BLaER1 (cell line): ENCODE results near the gene SPOCK2.
A peak's percentile ranks its signal among the peaks of the same experiment; 100 is the strongest.

Experiments
- H3K27ac ChIP-seq: shearing (Covaris generic); formaldehyde crosslinking; 2 replicates; pipeline ENCODE4 v1.8.1; 2022
- H3K27me3 ChIP-seq: shearing (Covaris generic); formaldehyde crosslinking; 2 replicates; pipeline ENCODE4 v1.8.1; 2022
- H3K36me3 ChIP-seq: shearing (Covaris generic); formaldehyde crosslinking; 2 replicates; pipeline ENCODE4 v1.8.1; 2022
- H3K4me1 ChIP-seq: shearing (Covaris generic); formaldehyde crosslinking; 2 replicates; pipeline ENCODE4 v1.8.1; 2022
- H3K4me2 ChIP-seq: shearing (Covaris generic); formaldehyde crosslinking; 2 replicates; pipeline ENCODE4 v1.8.1; 2022
- H3K4me3 ChIP-seq: shearing (Covaris generic); formaldehyde crosslinking; 2 replicates; pipeline ENCODE4 v1.8.1; 2022
- H3K9ac ChIP-seq: shearing (Covaris generic); formaldehyde crosslinking; 2 replicates; pipeline ENCODE4 v1.8.1; 2022
- H3K9me3 ChIP-seq: shearing (Covaris generic); formaldehyde crosslinking; 2 replicates; pipeline ENCODE4 v1.8.1; 2022
- H4K20me1 ChIP-seq: shearing (Covaris generic); formaldehyde crosslinking; 2 replicates; pipeline ENCODE4 v1.8.1; 2022
- Cebpa-rat ChIP-seq: shearing (Covaris generic); IDR thresholded peaks from 2 replicates; pipeline ENCODE4 v1.8.1; 2022

The SPOCK2 gene

DNA sequence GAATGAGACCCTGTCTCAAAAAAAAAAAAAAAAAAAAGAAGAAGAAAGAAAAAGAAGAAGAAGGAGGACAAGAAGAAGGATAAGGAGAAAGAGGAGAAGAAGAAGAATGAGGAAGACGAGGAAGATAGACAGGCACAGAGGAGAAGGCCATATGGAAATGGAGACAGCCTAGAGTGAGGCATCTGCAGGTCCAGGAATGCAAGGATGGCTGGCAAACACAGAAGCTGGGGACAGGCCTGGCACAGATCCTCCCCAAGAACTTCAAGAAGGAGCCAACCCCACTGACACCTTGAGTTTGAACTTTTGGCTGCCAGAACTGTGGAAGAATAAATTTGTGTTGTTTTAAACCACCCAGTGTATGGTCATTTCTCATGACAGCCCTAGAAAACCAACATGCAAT, 38.9 kb downstream of the SPOCK2 start:
- H4K20me1 ChIP-seq, result no peaks in the 10 kb centered on the region
- H3K9ac ChIP-seq, result no peak overlapping the region
- no peaks in the 10 kb centered on the region for H3K36me3 ChIP-seq
- H3K4me3 ChIP-seq, result no peak overlapping the region
- no peak overlapping the region for H3K4me2 ChIP-seq
- no peaks in the 10 kb centered on the region for H3K9me3 ChIP-seq
- TF ChIP-seq Cebpa-rat, result no peak
- H3K27me3 ChIP-seq, result no peaks in the 10 kb centered on the region
- H3K4me1 ChIP-seq, result peaks cover 23% of the 10 kb centered on the region
- H3K27ac ChIP-seq, result no peak overlapping the region

DNA sequence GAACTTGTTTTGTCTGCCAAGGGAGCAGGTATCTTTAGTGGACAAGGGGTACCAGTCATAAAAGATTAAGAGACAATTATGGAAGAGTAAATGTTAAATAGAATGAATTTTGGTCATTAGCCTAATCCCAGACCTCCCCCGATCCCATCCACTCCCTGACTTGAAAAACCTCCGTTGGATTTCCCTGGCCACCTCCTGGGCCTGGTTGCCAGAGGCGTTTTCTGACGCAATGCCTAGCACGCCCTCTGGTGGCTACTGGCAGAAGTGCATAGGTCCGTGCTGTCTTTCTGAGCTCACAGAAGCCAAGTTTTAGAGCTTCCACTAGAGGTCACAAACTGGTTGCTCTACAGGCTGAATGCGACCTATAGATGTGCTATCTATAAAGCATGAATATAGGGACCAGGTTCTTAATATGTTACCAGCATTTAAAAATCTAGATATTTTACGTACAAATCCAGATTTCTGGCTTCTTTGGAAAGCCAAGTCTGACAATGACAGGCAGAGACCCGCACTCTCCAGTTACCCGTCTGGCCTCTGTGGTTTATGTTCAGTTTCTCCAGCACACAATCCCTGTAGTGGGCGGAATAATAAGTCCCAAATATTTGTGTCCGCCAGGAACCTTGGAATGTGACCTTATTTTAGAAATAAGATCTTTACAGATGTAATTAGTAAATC, 39.8 kb downstream of the SPOCK2 start:
- TF ChIP-seq Cebpa-rat, result peak; percentile 76
- Histone ChIP-seq H4K20me1 (no peaks in the 10 kb centered on the region), H3K27me3 (no peaks in the 10 kb centered on the region), H3K4me2 (no peak overlapping the region), H3K9ac (no peak overlapping the region), H3K27ac (no peak overlapping the region), H3K4me3 (no peak overlapping the region), H3K9me3 (no peaks in the 10 kb centered on the region), H3K36me3 (no peaks in the 10 kb centered on the region), H3K4me1 (peaks cover 32% of the 10 kb centered on the region)

DNA sequence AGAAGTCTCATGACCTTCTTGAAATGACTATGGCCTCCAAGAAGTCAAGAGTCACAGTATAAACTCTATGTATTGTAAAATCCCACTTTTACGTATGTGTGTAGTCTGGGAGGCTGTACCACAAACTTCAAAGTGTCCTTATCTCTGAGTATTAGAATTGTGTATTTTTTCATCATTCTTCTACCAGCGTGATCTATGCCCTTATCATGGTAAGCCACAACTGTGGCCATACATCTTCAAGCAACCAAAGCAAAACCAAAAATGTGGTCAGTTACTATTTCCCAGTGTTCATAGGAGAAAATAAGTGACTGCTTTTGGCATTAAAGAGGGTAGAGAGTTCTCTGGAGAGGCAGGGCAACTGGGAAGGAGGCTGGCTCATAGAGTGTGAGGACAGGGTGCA, 42.8 kb downstream of the SPOCK2 start:
- no peak for TF ChIP-seq Cebpa-rat
- H3K36me3 ChIP-seq, result no peaks in the 10 kb centered on the region
- H3K9me3 ChIP-seq, result no peaks in the 10 kb centered on the region
- H3K27ac ChIP-seq, result no peak overlapping the region
- H3K4me3 ChIP-seq, result no peak overlapping the region
- no peak overlapping the region for H3K9ac ChIP-seq
- peaks cover 39% of the 10 kb centered on the region for H3K4me1 ChIP-seq
- H3K27me3 ChIP-seq, result no peaks in the 10 kb centered on the region
- no peak overlapping the region for H3K4me2 ChIP-seq
- no peaks in the 10 kb centered on the region for H4K20me1 ChIP-seq

DNA sequence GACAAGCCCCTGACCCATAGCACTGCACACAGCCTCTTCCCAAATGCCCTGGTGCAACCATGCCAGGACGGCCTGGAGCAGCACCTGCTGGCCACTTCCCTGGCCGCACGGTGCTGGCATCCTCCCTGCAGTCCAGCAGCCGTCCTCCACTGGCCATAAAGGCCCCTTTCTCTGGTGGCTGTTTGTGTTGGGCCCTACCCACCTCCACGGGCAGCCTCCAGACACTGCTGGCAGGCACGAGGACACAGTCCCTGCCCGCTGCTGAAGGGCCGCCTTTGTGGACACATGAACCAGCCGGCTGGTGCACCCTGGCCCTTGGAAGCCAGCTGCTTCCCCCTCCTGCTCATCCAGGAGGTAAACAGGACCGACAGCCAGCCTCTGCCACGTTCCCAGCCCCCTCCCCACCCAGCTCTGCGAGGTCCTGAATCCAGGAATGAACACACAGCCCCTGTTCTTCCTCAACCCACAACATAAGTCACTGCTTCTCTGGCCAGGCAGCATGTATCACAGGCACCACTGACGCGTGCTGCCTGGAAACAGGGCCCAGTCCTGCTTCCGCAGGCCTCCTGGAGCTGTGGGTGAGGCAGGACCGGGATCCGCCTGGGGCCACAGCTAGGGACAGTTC, 43.8 kb downstream of the SPOCK2 start:
- Histone ChIP-seq H3K4me1 (peaks cover 40% of the 10 kb centered on the region), H4K20me1 (no peaks in the 10 kb centered on the region), H3K27ac (peak overlapping the region; percentile 33), H3K36me3 (no peaks in the 10 kb centered on the region), H3K4me3 (no peak overlapping the region), H3K27me3 (no peaks in the 10 kb centered on the region), H3K9me3 (no peaks in the 10 kb centered on the region), H3K9ac (no peak overlapping the region), H3K4me2 (peak overlapping the region; percentile 80)
- no peak for TF ChIP-seq Cebpa-rat

DNA sequence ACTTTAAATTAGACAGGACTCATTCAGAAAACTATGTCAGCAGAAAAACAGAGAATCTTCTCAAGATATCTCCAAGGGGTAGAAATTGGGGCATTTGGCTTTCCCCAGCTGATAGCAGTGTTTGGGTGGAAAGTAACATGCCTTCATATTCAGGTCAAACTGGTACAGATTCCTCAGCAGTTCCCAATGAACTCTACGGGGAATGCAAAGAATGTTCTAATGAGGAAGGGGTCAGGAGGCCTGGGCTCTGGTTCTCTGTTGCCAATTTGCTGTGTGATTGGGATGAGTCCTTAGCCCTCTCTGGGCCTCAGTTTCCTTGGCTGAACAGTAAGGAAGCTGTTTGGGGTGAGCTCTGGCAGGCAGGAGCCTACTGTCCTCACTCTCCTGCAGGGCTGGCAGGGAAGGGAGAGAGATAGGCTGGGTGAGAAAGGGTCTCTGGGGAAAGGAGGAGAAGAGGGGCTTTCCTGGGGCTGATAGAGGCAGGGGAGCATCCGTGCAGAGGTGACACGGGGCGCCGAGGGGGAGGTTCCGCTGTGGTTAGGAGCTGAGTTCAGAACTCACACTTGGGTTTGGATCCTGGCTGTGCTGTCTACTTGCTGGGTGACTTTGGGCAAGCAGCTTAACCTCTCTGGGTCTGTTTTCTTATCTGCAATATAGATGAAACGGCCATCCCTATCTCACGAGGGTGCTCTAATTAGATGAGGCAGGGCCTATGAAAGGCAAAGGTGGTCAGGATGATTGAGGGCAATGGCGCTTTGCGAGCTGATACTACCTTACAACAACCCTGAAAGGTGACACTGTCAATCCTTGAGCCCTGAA, 45.1 kb downstream of the SPOCK2 start:
- H3K4me2 ChIP-seq, result peak overlapping the region; percentile 80
- no peaks in the 10 kb centered on the region for H3K36me3 ChIP-seq
- H3K9me3 ChIP-seq, result no peaks in the 10 kb centered on the region
- no peak for TF ChIP-seq Cebpa-rat
- no peaks in the 10 kb centered on the region for H4K20me1 ChIP-seq
- no peak overlapping the region for H3K9ac ChIP-seq
- no peaks in the 10 kb centered on the region for H3K27me3 ChIP-seq
- H3K4me3 ChIP-seq, result no peak overlapping the region
- no peak overlapping the region for H3K27ac ChIP-seq
- peaks cover 54% of the 10 kb centered on the region for H3K4me1 ChIP-seq

DNA sequence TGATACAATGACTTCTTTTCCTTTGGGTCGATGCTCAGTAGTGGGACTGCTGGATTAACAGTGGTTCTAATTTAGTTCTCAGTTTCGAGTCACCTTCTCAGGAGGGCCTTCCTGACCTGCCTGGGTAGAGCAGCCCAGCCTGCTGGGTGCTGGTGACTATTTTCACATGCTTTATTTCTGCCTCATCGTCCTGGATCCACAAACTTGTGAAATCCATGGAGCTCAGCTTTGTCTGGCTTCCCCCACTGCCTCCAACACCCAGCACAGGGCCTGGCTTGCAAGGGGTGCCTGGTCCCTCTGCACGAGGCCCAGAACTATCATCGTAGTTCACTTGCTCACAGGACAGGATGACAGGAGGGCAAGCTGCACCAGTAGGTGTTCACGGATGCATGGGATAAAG, 46.9 kb downstream of the SPOCK2 start:
- H3K4me3 ChIP-seq, result no peak overlapping the region
- no peak overlapping the region for H3K4me2 ChIP-seq
- H3K9ac ChIP-seq, result no peak overlapping the region
- H3K27ac ChIP-seq, result no peak overlapping the region
- H3K9me3 ChIP-seq, result no peaks in the 10 kb centered on the region
- no peaks in the 10 kb centered on the region for H4K20me1 ChIP-seq
- H3K27me3 ChIP-seq, result no peaks in the 10 kb centered on the region
- no peaks in the 10 kb centered on the region for H3K36me3 ChIP-seq
- TF ChIP-seq Cebpa-rat, result no peak
- H3K4me1 ChIP-seq, result peaks cover 54% of the 10 kb centered on the region

DNA sequence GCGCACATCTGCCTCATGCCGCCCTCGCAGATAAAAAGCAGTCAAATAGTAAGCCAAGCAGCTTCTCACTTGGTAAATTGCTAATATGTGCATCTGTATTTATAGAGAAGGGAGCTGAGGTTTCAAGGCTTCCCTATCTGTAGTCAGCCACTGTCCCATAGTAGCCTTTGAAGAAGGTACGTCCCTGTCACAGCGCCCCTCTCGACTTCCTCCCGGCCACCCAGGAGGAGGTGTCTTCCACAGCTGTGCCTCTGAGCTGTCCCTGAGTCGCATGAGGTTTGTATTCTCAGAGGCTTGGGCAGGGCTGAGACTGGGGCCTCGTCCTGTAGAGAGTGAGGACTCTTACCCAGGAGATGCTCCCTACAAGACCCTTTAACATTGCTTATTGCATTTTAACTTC, 49.0 kb downstream of the SPOCK2 start:
- H3K4me2 ChIP-seq, result peak overlapping the region; percentile 61
- no peak overlapping the region for H3K4me3 ChIP-seq
- H3K9ac ChIP-seq, result no peak overlapping the region

DNA sequence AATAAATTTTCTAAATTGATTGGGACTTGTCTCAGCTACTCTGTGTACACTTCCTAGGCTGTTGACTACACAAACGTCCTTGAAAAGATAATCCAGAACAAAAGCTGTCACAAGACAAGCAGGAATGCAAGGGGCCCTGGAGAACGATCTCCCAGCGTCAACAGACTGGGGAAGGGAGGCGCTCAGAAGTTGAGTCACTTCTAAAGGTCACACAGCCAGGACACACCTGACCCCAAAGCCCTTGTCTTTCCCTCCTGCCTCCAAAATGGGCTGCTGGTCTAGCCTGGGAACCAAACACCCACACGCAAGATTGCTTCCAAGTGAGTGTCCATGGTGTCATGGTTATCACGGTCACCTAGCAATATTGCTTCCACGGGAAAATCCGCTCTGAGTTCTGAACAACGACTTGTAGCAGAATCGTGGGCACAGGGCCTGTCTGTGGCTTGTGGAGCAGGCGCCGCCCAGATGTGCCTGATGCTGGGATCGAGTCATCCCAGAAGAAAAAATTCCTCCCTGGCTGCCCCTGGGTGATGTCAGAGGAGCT, 49.8 kb downstream of the SPOCK2 start:
- peak overlapping the region; percentile 61 for H3K4me2 ChIP-seq
- 0 out of 2 replicates have a peak overlapping the region, but pooled peaks have one; percentile 6 for H3K27ac ChIP-seq
- no peaks in the 10 kb centered on the region for H3K36me3 ChIP-seq
- H3K4me1 ChIP-seq, result peaks cover 32% of the 10 kb centered on the region
- H4K20me1 ChIP-seq, result no peaks in the 10 kb centered on the region
- no peaks in the 10 kb centered on the region for H3K27me3 ChIP-seq
- no peaks in the 10 kb centered on the region for H3K9me3 ChIP-seq
- no peak overlapping the region for H3K9ac ChIP-seq
- TF ChIP-seq Cebpa-rat, result no peak
- no peak overlapping the region for H3K4me3 ChIP-seq

More for the DNA sequence above, 49.0 kb downstream of the SPOCK2 start:
- Histone ChIP-seq H4K20me1 (no peaks in the 10 kb centered on the region), H3K9me3 (no peaks in the 10 kb centered on the region), H3K27ac (0 out of 2 replicates have a peak overlapping the region, but pooled peaks have one; percentile 2), H3K36me3 (no peaks in the 10 kb centered on the region), H3K27me3 (no peaks in the 10 kb centered on the region), H3K4me1 (peaks cover 40% of the 10 kb centered on the region)
- no peak for TF ChIP-seq Cebpa-rat

DNA sequence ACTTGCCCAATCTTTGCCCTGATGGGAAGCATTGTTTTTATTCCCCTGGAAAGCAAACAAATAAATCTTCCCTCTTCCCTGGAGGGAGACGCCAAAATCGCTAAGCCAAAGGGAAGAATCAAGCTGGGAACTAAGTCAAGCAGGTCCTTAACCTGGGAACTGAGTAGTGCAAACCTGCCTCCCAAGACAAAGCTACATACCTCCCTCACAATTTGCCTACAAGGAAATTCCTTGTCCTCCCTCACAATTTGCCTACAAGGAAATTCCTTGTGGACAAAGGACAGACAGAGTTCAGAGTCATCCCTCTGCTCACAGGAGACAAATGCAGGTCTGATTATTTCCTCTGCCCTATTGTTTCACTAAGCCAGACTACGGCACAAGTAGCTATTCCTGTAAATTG, 50.5 kb downstream of the SPOCK2 start:
- H4K20me1 ChIP-seq, result no peaks in the 10 kb centered on the region
- H3K9ac ChIP-seq, result no peak overlapping the region
- no peaks in the 10 kb centered on the region for H3K27me3 ChIP-seq
- no peak overlapping the region for H3K4me3 ChIP-seq
- H3K9me3 ChIP-seq, result no peaks in the 10 kb centered on the region
- TF ChIP-seq Cebpa-rat, result no peak
- H3K27ac ChIP-seq, result no peak overlapping the region
- H3K4me2 ChIP-seq, result no peak overlapping the region
- peaks cover 24% of the 10 kb centered on the region for H3K4me1 ChIP-seq
- H3K36me3 ChIP-seq, result no peaks in the 10 kb centered on the region

DNA sequence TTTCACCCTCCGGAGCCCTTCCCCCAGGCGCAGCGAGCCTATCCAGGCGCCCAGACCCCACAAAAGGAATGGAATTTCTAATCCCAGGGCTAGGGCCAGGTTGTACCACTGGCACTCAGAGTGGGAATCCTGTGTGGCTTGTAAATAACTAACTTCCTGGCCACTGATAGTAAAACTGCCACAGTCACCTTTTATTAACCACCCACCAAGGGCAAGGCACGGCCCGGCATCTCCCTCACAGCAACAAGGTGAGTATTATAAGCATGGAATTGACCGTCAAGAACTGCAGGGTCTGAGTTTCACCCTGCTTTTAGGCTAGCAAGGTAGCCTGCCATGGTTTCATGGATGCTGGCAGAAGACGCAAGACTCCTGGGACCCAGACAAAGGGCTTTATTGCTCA, 51.1 kb downstream of the SPOCK2 start:
- H3K27ac ChIP-seq, result no peak overlapping the region
- TF ChIP-seq Cebpa-rat, result no peak
- H3K4me3 ChIP-seq, result no peak overlapping the region
- no peak overlapping the region for H3K4me2 ChIP-seq
- no peaks in the 10 kb centered on the region for H3K27me3 ChIP-seq
- H3K4me1 ChIP-seq, result peaks cover 22% of the 10 kb centered on the region
- H3K9ac ChIP-seq, result no peak overlapping the region
- H3K36me3 ChIP-seq, result no peaks in the 10 kb centered on the region
- H4K20me1 ChIP-seq, result no peaks in the 10 kb centered on the region
- H3K9me3 ChIP-seq, result no peaks in the 10 kb centered on the region
